HEK293 (cell line): ENCODE data around the gene CNTNAP5.

Experiments
- CTCF ChIP-seq: fragments of 450-650 bp; formaldehyde crosslinking; IDR thresholded peaks from 2 replicates; pipeline ENCODE4 v1.5.1; 2016; ENCODE audit warnings: missing biosample characterization, missing genetic modification characterization
- PRDM4 ChIP-seq: fragments of 450-650 bp; formaldehyde crosslinking; IDR thresholded peaks from 2 replicates; pipeline ENCODE4 v1.5.1; 2017; ENCODE audit warnings: missing biosample characterization, missing genetic modification characterization
- REST ChIP-seq: fragments of 450-650 bp; formaldehyde crosslinking; IDR thresholded peaks from 2 replicates; pipeline ENCODE4 v1.5.1; 2016; ENCODE audit warnings: missing biosample characterization, missing genetic modification characterization
- ZNF148 ChIP-seq: fragments of 450-650 bp; formaldehyde crosslinking; IDR thresholded peaks from 2 replicates; pipeline ENCODE4 v1.5.0; 2017; ENCODE audit warnings: missing biosample characterization, missing genetic modification characterization, borderline replicate concordance
- ZNF2 ChIP-seq: fragments of 450-650 bp; formaldehyde crosslinking; IDR thresholded peaks from 2 replicates; pipeline ENCODE4 v1.5.1; 2016; ENCODE audit warnings: missing biosample characterization, missing genetic modification characterization
- ZNF24 ChIP-seq: fragments of 450-650 bp; formaldehyde crosslinking; IDR thresholded peaks from 2 replicates; pipeline ENCODE4 v1.5.1; 2016; ENCODE audit warnings: missing biosample characterization, missing genetic modification characterization
- ZNF362 ChIP-seq: fragments of 450-650 bp; formaldehyde crosslinking; IDR thresholded peaks from 2 replicates; pipeline ENCODE4 v1.5.1; 2016; ENCODE audit warnings: missing biosample characterization, missing genetic modification characterization
- ZNF433 ChIP-seq: fragments of 450-650 bp; formaldehyde crosslinking; IDR thresholded peaks from 2 replicates; pipeline ENCODE4 v1.5.1; 2016; ENCODE audit warnings: missing biosample characterization, missing genetic modification characterization, low read depth
- ZNF558 ChIP-seq: fragments of 450-650 bp; formaldehyde crosslinking; IDR thresholded peaks from 2 replicates; pipeline ENCODE4 v1.5.1; 2016; ENCODE audit warnings: missing biosample characterization, missing genetic modification characterization
- ZNF664 ChIP-seq: fragments of 450-650 bp; formaldehyde crosslinking; IDR thresholded peaks from 2 replicates; pipeline ENCODE4 v1.5.1; 2016; ENCODE audit warnings: missing biosample characterization, missing genetic modification characterization
- TF ChIP-seq, protein P1 (sequence below): fragments of 450-650 bp; formaldehyde crosslinking; IDR thresholded peaks from 2 replicates; pipeline ENCODE4 v1.5.1; 2016; ENCODE audit warnings: missing biosample characterization, missing genetic modification characterization, low read depth

DNA sequence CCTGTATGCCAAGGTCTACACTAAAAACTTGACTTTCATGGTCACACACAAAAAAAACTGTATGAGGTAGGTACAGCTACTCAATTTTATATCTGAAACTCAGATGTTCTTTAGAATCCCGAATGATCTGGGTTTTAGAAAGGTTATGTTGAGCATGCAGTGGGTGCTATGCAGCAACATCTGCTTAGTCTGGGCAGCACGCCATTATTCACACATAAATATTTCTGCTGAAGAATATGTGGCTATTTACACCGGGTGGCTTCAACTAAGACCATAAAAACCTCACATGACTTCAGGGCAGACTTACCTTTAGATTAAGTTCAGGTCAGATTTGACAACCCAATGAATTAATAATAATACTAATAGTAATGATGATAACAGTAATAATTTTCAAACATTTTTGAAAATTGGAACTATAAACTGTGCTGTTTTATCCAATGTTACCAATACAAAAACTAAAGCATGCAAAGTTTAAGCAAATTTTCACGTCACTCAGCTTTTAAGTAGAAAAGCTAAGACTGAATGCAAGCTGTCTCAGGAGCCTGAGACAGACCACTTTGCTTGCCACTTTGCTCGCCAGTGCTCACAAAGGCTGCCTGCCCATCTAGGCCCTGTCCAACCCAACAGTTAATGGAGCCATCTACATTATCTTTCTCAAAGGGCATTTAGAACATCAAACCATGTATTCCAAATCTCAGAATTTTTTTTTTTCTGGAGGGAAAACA, 292.0 kb downstream of the CNTNAP5 start:
- TF ChIP-seq ZNF24 (tag by site-specific recombination) (no peak), CTCF (no peak), ZNF2 (no peak), REST (tag by site-specific recombination) (no peak), ZNF148 (tag by site-specific recombination) (no peak), ZNF362 (no peak), PRDM4 (tag by site-specific recombination) (no peak), ZNF558 (tag by site-specific recombination) (no peak), ZNF664 (tag by site-specific recombination) (no peak), ZNF433 (tag by site-specific recombination) (no peak)
- TF ChIP-seq, protein P1, sequence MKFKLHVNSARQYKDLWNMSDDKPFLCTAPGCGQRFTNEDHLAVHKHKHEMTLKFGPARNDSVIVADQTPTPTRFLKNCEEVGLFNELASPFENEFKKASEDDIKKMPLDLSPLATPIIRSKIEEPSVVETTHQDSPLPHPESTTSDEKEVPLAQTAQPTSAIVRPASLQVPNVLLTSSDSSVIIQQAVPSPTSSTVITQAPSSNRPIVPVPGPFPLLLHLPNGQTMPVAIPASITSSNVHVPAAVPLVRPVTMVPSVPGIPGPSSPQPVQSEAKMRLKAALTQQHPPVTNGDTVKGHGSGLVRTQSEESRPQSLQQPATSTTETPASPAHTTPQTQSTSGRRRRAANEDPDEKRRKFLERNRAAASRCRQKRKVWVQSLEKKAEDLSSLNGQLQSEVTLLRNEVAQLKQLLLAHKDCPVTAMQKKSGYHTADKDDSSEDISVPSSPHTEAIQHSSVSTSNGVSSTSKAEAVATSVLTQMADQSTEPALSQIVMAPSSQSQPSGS (tag by site-specific recombination): no peak
